ENCODE data around the gene UBR4. TPM values are rescaled to one million over a fixed set of nuclear protein-coding genes. Genes with fewer than 3 reads are reported as not detected.

Gene UBR4
- total and polyA plus RNA-seq, 2 experiments from 2014 or later: 49.4 to 63.7 TPM

- Histone ChIP-seq H2AFZ (no peak overlapping the region), H3K79me2 (ENCODE audit: insufficient read depth) (peaks cover 85% of the 10 kb centered on the region), H3K9me2 (ENCODE audit: insufficient read depth) (no peaks in the 10 kb centered on the region), H3K36me3 (ENCODE audit: low read depth) (peaks cover 28% of the 10 kb centered on the region), H3F3A (ENCODE audit: insufficient read depth) (peaks cover 36% of the 10 kb centered on the region), H3K9ac (no peak overlapping the region), H3K4me3 (no peak overlapping the region), H4K20me1 (ENCODE audit: insufficient read depth) (no peaks in the 10 kb centered on the region), H3K4me1 (ENCODE audit: insufficient read depth) (peaks cover 19% of the 10 kb centered on the region), H3K27me3 (replicated peaks; ENCODE audit: insufficient read depth) (no peaks in the 10 kb centered on the region), H3K9me3 (ENCODE audit: low read depth) (no peaks in the 10 kb centered on the region), H3K27ac (no peak overlapping the region), H3K4me2 (ENCODE audit: unreplicated experiment) (no peak overlapping the region)
- TF ChIP-seq EZH2 (IDR thresholded peaks at IDR 0.05; ENCODE audit: insufficient read depth, poor library complexity, severe bottlenecking): no peak
- TF ChIP-seq EZH2phosphoT487 (IDR thresholded peaks at IDR 0.05; ENCODE audit: insufficient read depth, low read depth): no peak
- no peak for DNase-seq
- 97 to 100% methylated on average over 1 of the region's 1 CpG for WGBS, 2 experiments (ENCODE audit: low coverage in 1 of 2, low lambda C conversion rate in 2 of 2, missing lambda C conversion rate in 2 of 2)
- in situ Hi-C loops (cut with MboI): no loop called here
These were observed 3.5 kb upstream of the UBR4 start for GRCh38 chr1:19213580-19213979.

GRCh38 chr1:19212167-19212566 lies 2.1 kb upstream of the UBR4 start:
- peaks cover 36% of the 10 kb centered on the region for H3F3A ChIP-seq (ENCODE audit: insufficient read depth)
- H3K9me2 ChIP-seq (ENCODE audit: insufficient read depth): no peaks in the 10 kb centered on the region
- no peaks in the 10 kb centered on the region for H3K9me3 ChIP-seq (ENCODE audit: low read depth)
- peak overlapping the region; percentile 30; the same call in 1 of the 2 replicates for H3K9ac ChIP-seq
- no peak for DNase-seq
- H3K27ac ChIP-seq: no peak overlapping the region
- H2AFZ ChIP-seq: no peak overlapping the region
- H3K4me3 ChIP-seq: no peak overlapping the region
- no peaks in the 10 kb centered on the region for H4K20me1 ChIP-seq (ENCODE audit: insufficient read depth)
- in situ Hi-C loops (cut with MboI): no loop called here
- H3K4me2 ChIP-seq (ENCODE audit: unreplicated experiment): peak overlapping the region; percentile 10
- no peaks in the 10 kb centered on the region for H3K27me3 ChIP-seq (replicated peaks; ENCODE audit: insufficient read depth)
- H3K4me1 ChIP-seq (ENCODE audit: insufficient read depth): peaks cover 27% of the 10 kb centered on the region
- peaks cover 96% of the 10 kb centered on the region for H3K79me2 ChIP-seq (ENCODE audit: insufficient read depth)
- H3K36me3 ChIP-seq (ENCODE audit: low read depth): peaks cover 17% of the 10 kb centered on the region; the same call in 1 of the 2 replicates
- TF ChIP-seq EZH2 (IDR thresholded peaks at IDR 0.05; ENCODE audit: insufficient read depth, poor library complexity, severe bottlenecking): no peak
- TF ChIP-seq EZH2phosphoT487 (IDR thresholded peaks at IDR 0.05; ENCODE audit: insufficient read depth, low read depth): no peak

DNA sequence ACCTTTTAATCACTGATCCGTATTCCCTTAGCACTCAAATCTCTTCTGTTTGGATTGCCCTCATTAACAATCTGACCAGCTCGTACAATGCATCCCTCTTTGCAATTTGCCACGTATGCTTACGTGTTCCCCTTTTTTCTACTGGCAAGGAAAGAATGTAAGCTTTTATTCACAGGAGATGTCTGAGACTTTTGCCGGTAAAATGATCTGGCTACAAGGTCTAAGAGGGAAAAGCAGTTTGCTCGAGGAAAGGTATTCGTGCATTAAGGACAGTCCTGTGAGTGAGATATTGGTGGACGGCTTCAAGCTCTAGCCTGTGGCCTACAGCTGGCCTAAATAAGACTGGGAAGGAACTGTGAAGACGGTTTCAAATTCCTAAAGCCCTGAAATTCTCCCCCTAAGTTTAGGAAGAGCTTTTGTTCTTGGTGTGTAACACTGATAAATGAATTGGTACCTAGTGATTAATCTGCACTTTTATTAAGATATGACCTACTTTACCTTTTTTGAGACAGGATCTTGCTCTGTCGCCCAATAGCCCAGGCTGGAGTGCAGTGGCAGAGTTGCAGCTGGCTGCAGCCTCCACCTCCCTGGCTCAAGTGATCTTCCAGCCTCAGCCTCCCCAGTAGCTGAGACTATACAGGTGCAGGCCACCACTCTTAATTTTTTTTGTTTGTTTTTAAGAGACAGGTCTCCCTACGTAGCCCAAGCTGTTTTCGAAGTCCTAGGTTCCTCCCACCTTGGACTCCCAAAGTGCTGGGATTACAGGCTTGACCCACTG lies 895 bp upstream of the UBR4 start:
- Histone ChIP-seq H3K9ac (peak overlapping the region; percentile 96), H3K9me3 (ENCODE audit: low read depth) (no peaks in the 10 kb centered on the region), H3K9me2 (ENCODE audit: insufficient read depth) (no peaks in the 10 kb centered on the region), H3K4me1 (ENCODE audit: insufficient read depth) (peaks cover 27% of the 10 kb centered on the region), H3K4me2 (ENCODE audit: unreplicated experiment) (peak overlapping the region; percentile 96), H3K27ac (peak overlapping the region; percentile 93), H2AFZ (peak overlapping the region; percentile 73), H3K27me3 (replicated peaks; ENCODE audit: insufficient read depth) (no peaks in the 10 kb centered on the region), H3K36me3 (ENCODE audit: low read depth) (0 out of 2 replicates have a peak, but pooled peaks cover 8% of the 10 kb centered on the region), H3F3A (ENCODE audit: insufficient read depth) (peaks cover 36% of the 10 kb centered on the region), H3K4me3 (peak overlapping the region; percentile 86), H4K20me1 (ENCODE audit: insufficient read depth) (no peaks in the 10 kb centered on the region), H3K79me2 (ENCODE audit: insufficient read depth) (peaks cover 96% of the 10 kb centered on the region)
- TF ChIP-seq EZH2phosphoT487 (IDR thresholded peaks at IDR 0.05; ENCODE audit: insufficient read depth, low read depth): no peak
- no peak for TF ChIP-seq EZH2 (IDR thresholded peaks at IDR 0.05; ENCODE audit: insufficient read depth, poor library complexity, severe bottlenecking)
- in situ Hi-C loops (cut with MboI): no loop called here
- WGBS, 2 experiments (ENCODE audit: low coverage in 1 of 2, low lambda C conversion rate in 2 of 2, missing lambda C conversion rate in 2 of 2): 23% methylated on average over 12 of the region's 12 CpGs
- peak; percentile 46 for DNase-seq

DNA sequence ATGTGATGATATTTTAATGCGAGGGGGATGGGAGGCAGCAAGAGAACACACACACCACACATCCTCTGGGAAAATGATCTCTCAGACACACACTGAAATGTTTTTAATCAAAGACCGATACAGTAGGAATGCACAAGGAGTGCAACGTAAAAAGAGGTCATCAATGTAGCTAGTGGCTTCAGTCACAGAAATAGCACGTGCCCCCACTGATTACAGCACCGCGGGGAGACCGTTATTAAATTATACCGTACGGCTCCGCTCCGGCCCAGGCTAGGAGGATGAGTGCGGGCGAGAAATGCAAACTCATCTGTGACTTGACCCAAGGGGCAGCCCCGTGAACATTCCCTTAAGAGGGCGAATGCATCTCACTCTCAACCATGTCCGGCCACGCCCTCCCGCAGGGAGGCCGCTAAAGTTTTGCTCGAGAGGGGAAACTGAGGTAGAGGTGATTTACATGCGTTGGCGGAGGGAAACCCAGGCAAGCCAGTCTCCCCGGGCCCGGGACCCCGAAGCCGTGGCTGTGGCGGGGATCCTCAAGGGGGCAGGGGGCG lies 552 bp downstream of the UBR4 start:
- Histone ChIP-seq H3K36me3 (ENCODE audit: low read depth) (0 out of 2 replicates have a peak, but pooled peaks cover 7% of the 10 kb centered on the region), H4K20me1 (ENCODE audit: insufficient read depth) (peaks cover 13% of the 10 kb centered on the region; the same call in 1 of the 2 replicates), H3K4me1 (ENCODE audit: insufficient read depth) (peaks cover 34% of the 10 kb centered on the region), H3K9ac (peak overlapping the region; percentile 96), H3K4me2 (ENCODE audit: unreplicated experiment) (peak overlapping the region; percentile 96), H3F3A (ENCODE audit: insufficient read depth) (peaks cover 39% of the 10 kb centered on the region), H3K27me3 (replicated peaks; ENCODE audit: insufficient read depth) (no peaks in the 10 kb centered on the region), H2AFZ (peak overlapping the region; percentile 73; the same call in 1 of the 2 replicates), H3K9me2 (ENCODE audit: insufficient read depth) (no peaks in the 10 kb centered on the region), H3K79me2 (ENCODE audit: insufficient read depth) (peaks cover 96% of the 10 kb centered on the region), H3K4me3 (peak overlapping the region; percentile 86), H3K27ac (peak overlapping the region; percentile 93), H3K9me3 (ENCODE audit: low read depth) (no peaks in the 10 kb centered on the region)
- 1% methylated on average over 28 of the region's 28 CpGs for WGBS, 2 experiments (ENCODE audit: low coverage in 1 of 2, low lambda C conversion rate in 2 of 2, missing lambda C conversion rate in 2 of 2)
- in situ Hi-C loops (cut with MboI): no loop called here
- DNase-seq: peak; percentile 78
- no peak for TF ChIP-seq EZH2 (IDR thresholded peaks at IDR 0.05; ENCODE audit: insufficient read depth, poor library complexity, severe bottlenecking)
- TF ChIP-seq EZH2phosphoT487 (IDR thresholded peaks at IDR 0.05; ENCODE audit: insufficient read depth, low read depth): no peak

Measured in GM23248 (cell line).